ENCODE measurements around the gene RFC5. TPM values are rescaled to one million over a fixed set of nuclear protein-coding genes. Genes with fewer than 3 reads are reported as not detected.

RFC5 gene
- total and polyA plus RNA-seq, 2 of the 4 experiments (the other 2 are of a cell fraction): 14.7 to 20.1 TPM

DNA sequence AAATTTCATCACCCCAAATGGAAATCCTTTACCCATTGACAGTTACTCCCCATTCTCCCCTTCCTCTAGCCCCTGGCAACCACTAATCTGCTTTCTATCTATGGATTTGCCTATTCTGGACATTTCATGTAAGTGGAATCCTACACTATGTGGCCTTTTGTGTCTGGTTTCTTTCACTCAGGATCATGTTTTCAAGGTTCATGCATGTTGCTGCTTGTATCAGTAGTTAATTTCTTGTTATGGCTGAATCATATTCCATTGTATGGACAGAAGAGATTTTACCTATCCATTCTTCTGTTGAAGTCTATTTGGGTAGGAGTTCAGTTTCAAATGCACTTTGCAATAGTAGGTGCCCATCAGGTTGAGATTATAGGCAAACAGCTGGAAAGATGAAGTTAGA lies 1.4 kb downstream of the RFC5 start:
- H3K79me1 ChIP-seq (ENCODE audit: low read depth in 1 of 2, low read length in 2 of 2): peaks cover 10% of the 10 kb centered on the region in 2 experiments
- H3K4me2 ChIP-seq (ENCODE audit: low read depth, low read length): no peak overlapping the region
- H3K36me3 ChIP-seq (ENCODE audit: control insufficient read depth, insufficient read depth, low read length): peaks cover 8% of the 10 kb centered on the region
- no peak overlapping the region for H2BK120ac ChIP-seq (ENCODE audit: low read depth, low read length)
- H3K9me3 ChIP-seq (ENCODE audit: control insufficient read depth, insufficient read depth, low read length): no peaks in the 10 kb centered on the region
- no peaks in the 10 kb centered on the region for H3K9me1 ChIP-seq (ENCODE audit: insufficient read depth, low read length)
- no peak overlapping the region for H3K56ac ChIP-seq (ENCODE audit: extremely low read depth, insufficient read depth, low read length)
- in situ Hi-C loops (cut with MboI; ENCODE audit: low sequenced_read_pairs) (loop anchor here (10.0 kb wide), 1 partner anchor 143 kb away; no protein-coding TSS in a partner anchor), dilution Hi-C loops (cut with HindIII; ENCODE audit: low sequenced_read_pairs, unreplicated experiment) (no loop called here), intact Hi-C loops (cut with micrococcal nuclease) (loop anchor here (5.0 kb wide), 1 partner anchor 141 kb away; no protein-coding TSS in a partner anchor)
- no peak overlapping the region for H3K4ac ChIP-seq (ENCODE audit: low read depth, low read length)
- ChIA-PET POLR2A (ENCODE audit: unreplicated experiment) (no interaction called here), CTCF (no interaction called here)
- TF ChIP-seq, protein P1, sequence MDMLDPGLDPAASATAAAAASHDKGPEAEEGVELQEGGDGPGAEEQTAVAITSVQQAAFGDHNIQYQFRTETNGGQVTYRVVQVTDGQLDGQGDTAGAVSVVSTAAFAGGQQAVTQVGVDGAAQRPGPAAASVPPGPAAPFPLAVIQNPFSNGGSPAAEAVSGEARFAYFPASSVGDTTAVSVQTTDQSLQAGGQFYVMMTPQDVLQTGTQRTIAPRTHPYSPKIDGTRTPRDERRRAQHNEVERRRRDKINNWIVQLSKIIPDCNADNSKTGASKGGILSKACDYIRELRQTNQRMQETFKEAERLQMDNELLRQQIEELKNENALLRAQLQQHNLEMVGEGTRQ (IDR thresholded peaks at IDR 0.05; ENCODE audit: low read depth, low read length): no peak
- TF ChIP-seq SMC3 (IDR thresholded peaks at IDR 0.05; ENCODE audit: low read depth, low read length) (no peak), RFX5 (IDR thresholded peaks at IDR 0.05; ENCODE audit: low read depth, low read length) (no peak), RAD21 (IDR thresholded peaks at IDR 0.05; ENCODE audit: low read length) (no peak), POLR2A (IDR thresholded peaks at IDR 0.05; ENCODE audit: low read depth, low read length) (no peak), CEBPB (IDR thresholded peaks at IDR 0.05; ENCODE audit: low read depth, low read length) (no peak), BHLHE40 (IDR thresholded peaks at IDR 0.05; ENCODE audit: low read depth, low read length) (no peak), MXI1 (IDR thresholded peaks at IDR 0.05; ENCODE audit: borderline replicate concordance, low read depth, low read length) (no peak)
- TF ChIP-seq, protein P2, sequence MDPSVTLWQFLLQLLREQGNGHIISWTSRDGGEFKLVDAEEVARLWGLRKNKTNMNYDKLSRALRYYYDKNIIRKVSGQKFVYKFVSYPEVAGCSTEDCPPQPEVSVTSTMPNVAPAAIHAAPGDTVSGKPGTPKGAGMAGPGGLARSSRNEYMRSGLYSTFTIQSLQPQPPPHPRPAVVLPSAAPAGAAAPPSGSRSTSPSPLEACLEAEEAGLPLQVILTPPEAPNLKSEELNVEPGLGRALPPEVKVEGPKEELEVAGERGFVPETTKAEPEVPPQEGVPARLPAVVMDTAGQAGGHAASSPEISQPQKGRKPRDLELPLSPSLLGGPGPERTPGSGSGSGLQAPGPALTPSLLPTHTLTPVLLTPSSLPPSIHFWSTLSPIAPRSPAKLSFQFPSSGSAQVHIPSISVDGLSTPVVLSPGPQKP (IDR thresholded peaks at IDR 0.05; ENCODE audit: borderline replicate concordance, low read depth, low read length): no peak
- H3K9ac ChIP-seq (ENCODE audit: low read depth, low read length): no peak overlapping the region
- H4K20me1 ChIP-seq (ENCODE audit: insufficient read depth, low read length): no peaks in the 10 kb centered on the region
- H2BK20ac ChIP-seq (ENCODE audit: low read depth, low read length): no peak overlapping the region
- no peak overlapping the region for H3K23ac ChIP-seq (ENCODE audit: low read depth, low read length)
- H3K27me3 ChIP-seq (ENCODE audit: control insufficient read depth, insufficient read depth, low read length): no peaks in the 10 kb centered on the region
- no peak overlapping the region for H4K91ac ChIP-seq (ENCODE audit: insufficient read depth, low read depth, low read length)
- H3K27ac ChIP-seq (ENCODE audit: insufficient read depth, low read length): no peak overlapping the region
- no peak overlapping the region for H3K4me3 ChIP-seq (ENCODE audit: insufficient read depth, low read depth, low read length)
- BruUV-seq (replicated peaks): TSS peak; percentile 47
- H2AK5ac ChIP-seq (ENCODE audit: low read depth, low read length): no peak overlapping the region
- no peak overlapping the region for H2AFZ ChIP-seq (replicated peaks; ENCODE audit: low read length, poor library complexity)
- DNase-seq: no peak
- no peaks in the 10 kb centered on the region for H3K4me1 ChIP-seq (ENCODE audit: control insufficient read depth, insufficient read depth, low read length)
- no peak for ATAC-seq (ENCODE audit: low read depth)
- no peak overlapping the region for H2BK15ac ChIP-seq (ENCODE audit: low read depth, low read length)
- H3K18ac ChIP-seq (ENCODE audit: low read depth, low read length): no peak overlapping the region
- no peak overlapping the region for H4K8ac ChIP-seq (ENCODE audit: low read depth in 2 of 2, low read length in 2 of 2)
- no peak overlapping the region for H4K5ac ChIP-seq (ENCODE audit: low read depth, low read length)
- H2BK5ac ChIP-seq (ENCODE audit: low read depth, low read length, poor library complexity, severe bottlenecking): no peak overlapping the region
- H2AK9ac ChIP-seq (replicated peaks; ENCODE audit: low read depth, low read length, poor library complexity): no peak overlapping the region
- no peak overlapping the region for H3K14ac ChIP-seq (replicated peaks; ENCODE audit: low read depth, low read length)
